Hematopoietic multipotent progenitor cell (in vitro differentiated cells): ENCODE measurements around the gene CCNA2. TPM values are rescaled to one million over a fixed set of nuclear protein-coding genes. Genes with fewer than 3 reads are reported as not detected.

Source experiments
- DNase-seq, 3 donors: peaks; one replicate each; pipeline ENCODE4 v3.0.0-alpha.2; 2011 to 2015; ENCODE audit warnings: low read depth in 2 of 3, low spot score in 2 of 3
- total RNA-seq: library from RNA; depleted of rRNA; stranded (reverse); fragments of >200 nt; gene quantifications from one replicate; pipeline ENCODE4 v1.2.3, GENCODE V29; 2012

The CCNA2 gene
- total RNA-seq, 1 donor: 4.6 TPM

DNA sequence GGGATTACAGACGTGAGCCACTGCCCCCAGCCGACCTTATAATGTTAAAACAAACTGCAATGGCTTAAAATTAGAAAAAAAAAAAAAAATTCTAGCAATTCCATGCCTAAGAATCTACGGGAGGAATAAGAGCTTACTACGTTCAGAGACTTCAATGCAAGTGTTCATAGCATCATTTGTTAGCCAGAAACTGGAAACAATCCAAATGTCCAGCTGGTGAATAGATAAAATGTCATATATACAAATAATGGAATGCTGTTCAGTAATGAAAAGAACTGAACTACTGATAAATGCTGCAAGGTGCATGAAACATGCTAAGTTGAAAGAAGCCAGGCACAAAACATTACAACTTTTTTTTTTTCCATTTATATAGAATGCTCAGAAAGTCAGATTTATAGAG, 17.3 kb downstream of the CCNA2 start:
- DNase-seq: no peak

DNA sequence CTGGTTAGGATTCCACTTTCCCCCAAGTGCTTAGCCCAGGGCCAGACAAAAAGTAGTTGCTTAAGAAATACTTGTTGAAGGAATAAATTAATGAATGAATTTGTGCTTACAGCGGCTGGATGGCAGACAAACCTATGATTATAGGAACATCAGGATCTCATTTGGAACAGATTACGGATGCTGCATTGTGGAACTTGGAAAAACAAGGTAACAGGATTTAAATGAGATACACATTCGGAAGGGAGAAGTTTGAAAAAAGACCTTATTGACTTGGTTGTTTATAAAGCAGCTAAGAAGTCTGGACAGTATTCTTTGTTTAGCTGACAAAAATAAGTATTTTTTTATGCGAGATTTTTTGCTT, 22.0 kb downstream of the CCNA2 start:
- DNase-seq: no peak

DNA sequence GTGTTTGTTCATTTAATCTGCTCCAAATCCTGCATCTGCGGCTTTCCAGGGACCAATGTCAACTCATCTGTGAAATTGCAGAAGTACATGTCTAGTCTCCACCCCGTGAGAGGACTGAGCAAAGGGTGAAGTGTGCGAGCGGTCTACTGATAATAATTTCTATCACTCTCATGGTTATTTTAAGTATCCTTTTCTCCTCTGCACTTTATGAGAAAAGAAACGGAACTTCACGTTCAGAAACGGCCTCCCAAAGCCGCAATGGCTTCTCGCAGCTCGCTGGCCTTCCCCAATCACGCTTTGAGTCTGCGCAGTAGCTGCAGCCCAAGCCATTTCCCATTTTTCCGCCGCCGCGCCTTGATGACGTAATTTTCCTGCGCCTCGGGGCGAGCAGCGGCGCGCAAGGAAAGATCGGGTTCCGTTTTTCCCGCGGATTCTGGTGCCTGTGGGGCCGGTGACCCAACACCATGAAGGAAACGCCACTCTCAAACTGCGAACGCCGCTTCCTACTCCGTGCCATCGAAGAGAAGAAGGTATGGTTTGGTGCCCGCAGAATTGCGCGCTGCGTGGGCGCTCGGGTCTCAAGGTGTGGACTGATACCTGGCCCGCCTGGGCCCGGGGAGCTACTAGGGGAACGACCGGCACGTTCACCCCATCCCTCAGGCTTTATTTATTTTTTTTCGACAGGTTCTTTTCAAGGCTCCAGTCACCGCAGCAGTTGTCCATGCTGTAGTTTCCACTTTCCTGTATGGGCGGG, 22.5 kb downstream of the CCNA2 start, which contains the start of gene EXOSC9:
EXOSC9 (plus strand) TSS at position 363 of the 754 bp plus-strand sequence; CDS start at position 465, 102 bp downstream.
- DNase-seq: peak; percentile 95 to 96 (median 96)

DNA sequence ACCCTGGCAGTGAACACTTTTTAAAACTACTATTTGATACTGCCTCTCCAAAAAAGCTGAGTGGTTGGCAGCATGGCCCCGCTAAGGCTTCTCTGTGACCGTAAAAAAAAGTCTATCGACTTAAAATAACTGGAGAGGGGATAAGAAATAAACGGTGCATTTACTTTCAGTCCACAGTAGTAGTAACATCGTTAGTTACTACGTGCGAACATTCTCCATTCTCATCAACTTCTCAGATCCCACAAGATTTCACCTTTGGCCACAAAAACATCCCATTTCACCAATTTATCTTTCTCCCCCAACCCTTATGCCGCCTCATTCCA, 23.1 kb downstream of the CCNA2 start:
- no peak for DNase-seq

DNA sequence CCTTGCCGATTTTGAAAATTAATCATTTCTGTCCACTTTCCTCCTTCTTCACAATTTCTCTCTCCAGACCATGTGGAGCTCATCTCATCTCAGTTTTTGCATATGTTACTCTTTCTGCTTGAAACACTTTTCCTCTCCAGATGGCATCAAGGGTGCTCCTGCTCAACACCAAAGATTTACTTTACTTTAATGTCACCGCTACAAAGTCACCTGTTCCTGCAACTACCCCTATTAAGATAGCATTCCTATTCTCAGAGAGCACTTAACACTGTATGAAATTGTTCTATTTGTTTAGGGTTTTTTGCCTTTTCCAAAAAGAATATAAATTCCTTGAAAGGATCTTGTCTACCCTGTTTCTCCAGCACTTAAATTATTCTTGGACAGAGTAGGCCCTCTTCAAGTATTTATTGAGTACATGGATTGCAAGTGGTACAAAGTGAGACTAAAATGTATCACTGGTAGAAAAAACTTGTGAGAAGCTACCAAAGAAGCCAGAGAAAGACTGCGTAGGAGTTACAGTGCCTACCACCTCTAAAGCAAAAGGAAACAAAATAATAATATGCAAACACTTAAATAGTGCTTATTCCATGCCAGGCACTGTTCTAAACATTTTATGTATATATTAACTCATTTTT, 23.7 kb downstream of the CCNA2 start:
- DNase-seq: no peak

DNA sequence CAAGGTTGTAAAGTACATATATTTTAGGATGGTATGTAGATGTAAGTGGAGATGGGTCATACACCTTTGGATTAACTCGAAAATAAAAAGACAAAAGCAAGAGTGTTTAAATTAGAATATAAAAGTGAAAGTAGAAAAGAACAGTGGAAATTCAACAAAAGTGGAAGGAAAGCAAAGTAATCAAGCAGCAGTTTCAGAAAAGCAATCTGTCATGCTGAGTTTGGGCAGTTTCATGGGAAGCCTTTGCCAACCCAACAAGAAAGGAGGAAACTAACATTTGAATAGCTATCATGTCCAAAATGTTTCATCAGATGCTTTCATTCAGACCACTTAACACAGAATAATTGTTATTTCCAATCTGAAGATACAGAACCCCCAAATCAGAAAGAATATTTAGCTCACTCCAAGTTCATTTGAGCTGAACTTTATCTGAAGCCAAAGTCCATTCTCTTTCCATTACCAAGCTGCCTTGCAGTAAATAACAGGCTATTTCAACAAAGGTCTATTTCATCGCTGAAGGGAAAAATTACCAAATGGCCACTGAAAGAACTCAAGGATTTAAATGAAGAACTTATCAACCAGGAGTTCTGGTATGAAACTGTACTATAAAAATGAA, 24.4 kb downstream of the CCNA2 start:
- DNase-seq: peak in 1 of 3 donors; percentile 7

DNA sequence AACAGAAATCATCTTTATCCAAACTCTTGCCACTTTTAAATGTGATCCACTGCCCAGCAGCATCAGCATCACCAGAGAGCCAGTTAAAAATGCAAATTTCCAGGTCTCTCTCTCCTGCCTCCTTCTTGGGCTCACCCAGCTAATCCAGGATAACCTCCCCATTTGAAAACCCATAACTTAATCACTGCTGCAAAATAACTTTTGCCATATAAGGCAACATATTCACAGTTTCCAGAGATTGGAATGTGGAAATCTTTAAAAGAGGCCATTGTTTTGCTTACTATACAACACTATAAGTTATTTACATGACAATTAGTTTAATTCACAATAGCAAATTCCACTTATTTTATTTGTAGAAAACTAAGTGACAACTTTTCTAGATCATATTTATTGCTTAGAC, 27.4 kb downstream of the CCNA2 start:
- DNase-seq: no peak

DNA sequence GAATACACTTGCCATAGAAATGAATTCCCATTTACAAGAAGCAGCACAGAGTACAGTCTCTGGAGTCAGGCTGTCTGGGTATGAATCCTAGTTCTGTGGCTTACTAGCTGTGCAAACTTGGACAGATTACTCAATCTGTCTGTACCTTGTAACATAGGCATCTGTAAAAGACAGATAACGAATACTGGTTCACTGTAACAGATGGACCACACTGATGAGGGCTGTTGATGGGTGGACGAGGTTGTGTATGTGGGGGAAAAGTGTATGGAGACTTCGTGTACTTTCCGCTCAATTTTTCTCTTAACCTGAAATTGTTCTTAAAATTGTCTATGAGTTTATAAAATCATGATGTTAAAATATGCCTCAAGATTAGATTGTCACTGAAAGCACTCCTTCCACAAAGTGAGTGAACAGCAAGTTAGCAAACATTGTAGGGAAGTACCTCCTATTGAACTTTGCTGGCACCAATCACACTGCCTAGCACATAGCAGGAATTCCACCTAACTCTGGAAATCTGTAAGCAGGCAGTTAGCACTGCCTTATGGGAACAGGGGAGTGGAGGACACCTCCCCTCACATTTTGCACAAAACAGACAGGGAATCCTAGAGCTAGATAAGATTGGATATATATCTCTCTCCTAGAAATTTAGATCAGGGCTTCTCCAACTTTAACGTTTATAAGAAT, 29.0 kb downstream of the CCNA2 start:
- DNase-seq: peak in 2 of 3 donors; percentile 17 to 26

DNA sequence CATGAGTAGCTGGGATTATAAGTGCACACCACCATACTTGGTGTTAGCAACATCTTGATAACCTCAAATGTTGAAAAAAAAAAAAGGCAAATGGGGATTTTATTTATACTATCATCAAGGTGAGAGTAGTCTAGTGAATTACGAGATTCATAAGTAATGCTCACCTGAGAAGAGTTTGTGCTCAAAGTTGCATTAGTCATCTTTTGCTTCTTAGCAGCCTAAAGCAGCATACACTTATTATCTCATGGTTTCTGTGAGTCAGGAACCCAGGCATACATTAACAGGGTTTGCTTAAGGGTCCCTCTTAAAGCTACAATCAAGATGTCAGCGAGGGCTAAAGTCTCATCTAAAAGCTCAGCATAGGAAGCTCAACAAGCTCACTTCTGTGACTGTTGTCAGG, 30.7 kb downstream of the CCNA2 start:
- no peak for DNase-seq

DNA sequence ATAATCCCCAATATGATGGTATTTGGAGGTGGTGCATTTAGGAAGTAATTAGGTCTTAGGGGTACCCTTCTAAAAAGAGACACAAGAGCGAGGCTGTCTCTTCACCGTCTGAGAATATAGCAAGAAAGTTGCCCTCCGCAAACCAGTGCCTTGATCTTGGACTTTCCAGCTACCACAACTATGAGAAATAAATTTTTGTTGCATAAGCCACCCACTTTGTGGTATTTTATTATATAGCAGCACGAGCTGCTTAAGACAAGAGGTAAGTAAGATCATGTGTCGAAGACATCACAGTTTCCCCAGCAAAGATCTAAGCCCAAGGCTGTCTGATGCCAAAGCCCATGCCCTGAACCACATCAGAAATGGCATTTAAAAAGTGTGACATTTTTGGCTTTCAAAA, 32.2 kb downstream of the CCNA2 start:
- DNase-seq: no peak

DNA sequence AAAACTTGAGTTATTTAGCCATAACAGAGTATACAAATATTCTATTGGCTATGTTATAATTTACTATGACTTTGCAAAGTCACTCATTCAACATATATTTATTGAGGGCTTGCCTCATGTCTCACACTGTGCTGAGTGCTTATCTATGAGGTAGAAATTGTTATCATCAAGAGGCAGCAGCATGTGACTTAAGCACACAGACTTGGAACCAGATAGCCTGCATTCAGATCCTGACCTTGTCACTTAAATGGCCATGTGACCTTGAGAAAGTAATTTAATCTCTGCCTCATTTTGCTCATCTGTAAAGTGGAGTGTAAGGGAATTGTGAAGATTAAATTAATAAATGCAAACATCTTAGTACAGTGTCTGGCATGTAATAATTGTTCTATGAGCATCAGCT, 32.7 kb downstream of the CCNA2 start:
- DNase-seq: peak in 1 of 3 donors; percentile 4

DNA sequence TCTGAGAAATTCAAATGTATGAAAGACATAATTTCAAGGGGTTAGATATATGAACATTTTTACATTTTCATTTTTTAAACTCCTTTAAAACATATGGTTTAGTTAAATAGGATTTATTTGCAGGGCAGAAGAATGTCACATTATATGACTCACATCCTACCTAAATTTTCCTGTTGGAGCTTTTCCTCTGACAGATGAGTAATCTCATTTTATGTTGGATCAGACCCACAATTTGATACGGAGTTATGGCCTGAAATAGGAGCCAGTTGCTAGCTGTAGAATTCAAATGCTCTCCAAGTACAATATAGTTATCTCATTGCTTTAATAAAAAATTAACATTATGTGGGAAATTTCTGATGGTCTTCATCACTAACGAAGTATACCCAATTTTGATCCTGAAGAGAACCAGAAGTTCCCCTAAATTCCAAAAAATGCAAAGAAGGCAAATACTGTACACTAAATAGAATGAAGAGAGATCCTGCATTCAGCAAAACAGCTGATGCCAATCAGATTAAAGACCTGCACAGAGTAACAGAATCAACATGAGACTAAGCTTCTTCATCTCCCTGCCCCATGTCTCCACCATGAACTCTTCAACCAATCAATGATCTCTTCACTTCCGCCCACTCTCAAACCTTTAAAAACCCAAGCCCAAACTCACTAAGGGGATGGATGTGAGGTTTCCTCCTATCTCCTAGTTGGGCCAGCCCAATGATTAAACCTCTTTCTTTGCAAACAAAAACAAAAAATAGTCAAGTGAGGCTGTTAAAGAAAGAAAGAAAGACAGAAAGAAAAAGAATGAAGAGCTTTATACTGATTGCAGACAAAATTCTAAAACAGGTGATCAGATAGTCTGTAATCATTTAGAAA, 33.5 kb downstream of the CCNA2 start:
- DNase-seq: no peak

DNA sequence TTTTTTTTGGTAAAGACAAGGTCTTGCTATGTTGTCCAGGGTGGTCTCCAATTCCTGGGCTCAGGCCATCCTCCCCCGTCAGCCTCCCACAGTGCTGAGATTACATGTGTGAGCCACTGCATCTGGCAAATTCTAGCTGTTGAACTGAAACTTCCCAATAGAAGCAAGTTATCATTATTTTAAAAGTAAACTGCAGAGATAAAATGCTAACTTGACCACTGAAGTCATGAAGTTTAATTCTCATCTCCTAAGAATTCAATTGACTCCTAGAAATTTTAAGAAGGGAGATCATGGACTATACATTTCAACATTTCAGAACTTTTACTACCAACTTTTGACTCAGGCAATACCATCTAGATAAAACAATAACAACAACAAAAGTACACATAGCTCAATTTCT, 34.2 kb downstream of the CCNA2 start:
- DNase-seq: no peak

DNA sequence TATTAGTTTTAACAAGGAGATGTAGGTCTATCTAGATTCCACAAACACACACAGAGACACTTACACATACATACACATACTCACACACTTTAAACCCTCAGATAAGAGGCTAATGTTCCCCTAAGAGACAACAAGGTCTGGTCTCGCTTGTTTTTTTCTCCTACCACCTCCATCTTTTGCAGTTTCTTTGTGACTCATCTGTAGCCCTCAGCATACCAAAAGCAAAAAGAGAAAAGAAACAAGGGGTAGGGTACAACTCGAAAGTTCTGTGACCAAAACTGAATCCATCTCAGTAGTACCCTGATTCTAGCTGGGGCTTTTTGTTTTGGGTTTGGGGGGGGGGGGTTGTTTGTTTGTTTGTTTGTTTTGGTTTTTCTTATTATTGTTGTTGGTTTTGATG, 34.8 kb downstream of the CCNA2 start:
- DNase-seq: no peak

DNA sequence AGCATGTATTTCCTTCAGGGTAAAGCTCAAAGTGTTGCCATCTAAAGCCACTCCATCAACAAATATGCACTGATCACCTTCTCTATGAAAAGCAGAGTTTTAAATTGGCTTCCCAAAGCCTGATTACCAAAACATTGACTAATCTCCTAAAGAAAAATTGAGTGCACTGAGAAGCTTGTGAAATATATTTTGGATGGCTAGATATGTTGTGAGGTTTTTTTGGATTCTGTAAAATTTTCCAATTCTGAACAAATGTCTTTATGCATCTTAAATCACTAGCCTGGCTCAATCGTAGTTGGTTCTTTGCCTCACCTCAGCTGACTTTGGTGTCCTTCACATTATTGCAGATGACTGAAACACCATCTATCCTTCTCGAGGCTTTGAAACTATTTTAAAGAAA, 37.5 kb downstream of the CCNA2 start:
- no peak for DNase-seq

DNA sequence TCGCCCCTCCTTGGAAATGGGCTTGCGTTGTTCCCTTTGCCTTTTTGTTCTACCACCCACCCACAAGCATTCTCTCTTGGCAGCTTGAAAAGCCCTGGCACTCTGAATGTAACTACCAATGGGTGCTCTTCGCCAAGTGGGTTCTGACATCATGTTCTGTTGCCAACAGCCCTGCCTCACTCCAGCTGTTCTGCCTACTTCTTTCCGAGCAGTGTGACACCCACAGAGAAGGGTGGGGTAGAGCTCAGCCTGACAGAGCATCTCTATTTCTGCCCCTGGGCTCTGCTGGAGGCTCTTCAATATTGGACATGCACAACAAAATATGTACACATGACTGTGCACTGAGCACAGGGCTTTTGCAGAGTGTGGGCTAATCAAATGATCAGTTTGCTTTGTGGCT, 38.2 kb downstream of the CCNA2 start:
- DNase-seq: no peak

DNA sequence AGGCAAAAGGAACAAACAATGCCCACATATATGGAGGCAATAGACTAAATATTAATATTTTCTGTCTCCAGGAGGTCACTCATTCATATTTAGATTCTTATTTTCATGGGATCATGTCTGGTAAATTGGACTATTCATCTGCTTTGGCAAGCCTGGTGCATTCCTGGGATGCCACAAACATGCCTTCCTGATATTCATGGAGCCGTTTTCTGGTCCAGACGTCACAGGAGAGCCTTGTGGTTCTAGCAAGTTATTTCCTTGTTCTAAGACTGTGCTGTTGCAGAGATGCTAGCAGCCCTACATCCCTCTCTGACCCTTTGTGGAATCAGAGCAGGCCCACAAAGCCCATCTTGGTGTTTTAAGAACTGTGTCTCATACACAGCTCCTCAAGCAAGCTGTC, 38.7 kb downstream of the CCNA2 start:
- DNase-seq: no peak

DNA sequence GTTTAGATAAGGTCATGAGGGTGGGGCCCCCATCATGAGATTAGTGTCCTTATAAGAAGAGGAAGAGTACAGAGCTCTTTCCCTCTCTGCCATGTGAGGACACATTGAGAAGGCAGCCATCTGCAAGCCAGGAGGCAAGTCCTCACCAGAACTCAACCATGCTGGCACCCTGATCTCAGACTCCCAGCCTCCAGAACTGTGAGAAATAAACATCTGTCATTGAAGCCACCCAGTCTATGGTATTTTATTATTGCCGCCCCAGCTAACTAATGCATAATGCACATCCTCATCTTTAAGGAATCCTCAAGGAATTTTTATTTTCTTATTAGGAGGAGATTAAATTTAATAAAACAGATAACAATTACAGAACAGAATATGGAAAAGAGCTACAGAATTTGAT, 39.3 kb downstream of the CCNA2 start:
- DNase-seq: no peak

DNA sequence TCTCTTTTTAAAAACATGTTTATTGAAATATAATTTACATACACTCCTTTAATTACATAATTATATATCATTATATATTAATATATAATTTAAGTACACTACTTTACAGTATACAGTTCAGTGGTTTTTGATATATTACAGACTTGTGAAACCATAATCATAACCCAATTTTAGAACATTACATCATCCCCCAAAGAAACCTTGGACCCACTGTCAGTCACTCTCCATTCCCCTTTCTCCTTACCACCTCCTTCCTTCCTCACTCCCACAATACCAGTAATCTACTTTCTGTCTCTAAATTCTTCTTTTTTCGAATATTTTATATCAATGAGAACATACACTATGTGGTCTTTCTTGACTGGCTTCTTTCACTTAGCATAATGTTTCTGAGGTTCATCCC, 40.5 kb downstream of the CCNA2 start:
- DNase-seq: no peak

DNA sequence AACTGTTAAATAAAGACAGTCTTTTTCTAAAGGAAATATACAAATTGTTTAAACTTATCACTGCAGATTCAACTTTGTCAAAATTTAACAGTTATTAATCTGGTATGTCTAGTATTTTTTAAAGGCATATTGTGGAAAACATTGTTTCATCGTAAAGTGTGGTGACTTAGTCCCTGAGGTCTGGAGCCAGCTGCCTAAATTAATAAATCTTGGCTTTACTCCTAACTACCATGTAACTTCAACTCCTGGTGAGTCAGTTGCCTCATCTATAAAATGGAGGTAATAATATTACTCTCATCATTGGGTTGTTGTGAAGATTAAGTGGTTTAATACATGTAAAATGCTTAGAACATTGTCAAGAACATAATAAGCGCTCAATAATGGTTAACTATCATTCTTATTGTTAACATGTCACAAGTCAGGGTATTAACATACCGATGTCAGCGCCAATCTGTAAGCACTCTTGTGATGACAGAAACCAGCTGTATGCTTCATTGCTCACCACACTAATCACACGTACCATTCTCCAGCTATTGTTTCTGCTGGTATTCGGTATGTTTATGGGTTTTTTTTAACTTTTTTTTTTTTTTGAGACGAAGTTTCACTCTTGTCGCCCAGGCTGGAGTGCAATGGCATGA, 44.6 kb downstream of the CCNA2 start:
- DNase-seq: no peak
